ENCODE data around the gene PRAC1. TPM values are rescaled to one million over a fixed set of nuclear protein-coding genes. Genes with fewer than 3 reads are reported as not detected.

PRAC1 gene
- not detected for total RNA-seq
- total RNA-seq (2013): not detected

DNA sequence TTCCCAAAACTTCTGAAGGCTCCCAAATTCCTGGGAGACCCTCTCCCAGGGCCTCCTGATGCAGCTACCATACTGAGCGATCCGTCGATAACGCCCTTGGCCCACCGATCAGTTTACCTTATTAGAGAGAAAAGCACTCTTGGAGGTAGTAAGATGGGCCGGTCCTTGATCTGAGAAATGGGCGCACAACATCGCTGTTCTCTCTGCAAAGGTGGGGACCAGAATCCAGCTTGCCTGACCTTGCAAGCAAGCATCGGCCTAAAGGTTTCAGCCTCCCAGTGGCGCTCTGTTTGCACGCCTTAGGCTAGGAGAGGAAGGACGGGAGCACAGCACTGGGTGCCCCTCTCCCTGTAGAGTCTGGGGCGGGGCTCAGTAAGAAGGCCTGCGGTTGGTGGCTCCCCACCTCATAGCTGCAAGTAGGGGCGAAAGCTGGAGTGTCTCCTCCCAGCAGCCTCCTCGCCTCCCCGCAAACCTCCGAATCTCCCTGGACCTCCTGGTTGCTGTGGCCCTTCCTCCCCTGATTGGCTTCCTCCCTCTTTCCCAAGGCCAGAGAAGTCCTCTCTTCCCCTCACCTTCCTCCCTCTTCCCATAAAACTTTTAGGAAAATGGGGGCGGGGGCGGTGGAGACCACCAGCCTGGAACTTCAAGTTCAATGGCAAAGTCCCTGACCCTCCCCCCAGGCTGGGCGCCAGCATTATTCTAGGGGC lies at the start of gene PRAC1:
Gene PRAC1 (minus strand): TSS at position 318 of the 707 bp plus-strand sequence. CDS start 126 bp downstream, at position 192.
- ATAC-seq (no peak), DNase-seq (no peak)
- TF ChIP-seq, protein P1, sequence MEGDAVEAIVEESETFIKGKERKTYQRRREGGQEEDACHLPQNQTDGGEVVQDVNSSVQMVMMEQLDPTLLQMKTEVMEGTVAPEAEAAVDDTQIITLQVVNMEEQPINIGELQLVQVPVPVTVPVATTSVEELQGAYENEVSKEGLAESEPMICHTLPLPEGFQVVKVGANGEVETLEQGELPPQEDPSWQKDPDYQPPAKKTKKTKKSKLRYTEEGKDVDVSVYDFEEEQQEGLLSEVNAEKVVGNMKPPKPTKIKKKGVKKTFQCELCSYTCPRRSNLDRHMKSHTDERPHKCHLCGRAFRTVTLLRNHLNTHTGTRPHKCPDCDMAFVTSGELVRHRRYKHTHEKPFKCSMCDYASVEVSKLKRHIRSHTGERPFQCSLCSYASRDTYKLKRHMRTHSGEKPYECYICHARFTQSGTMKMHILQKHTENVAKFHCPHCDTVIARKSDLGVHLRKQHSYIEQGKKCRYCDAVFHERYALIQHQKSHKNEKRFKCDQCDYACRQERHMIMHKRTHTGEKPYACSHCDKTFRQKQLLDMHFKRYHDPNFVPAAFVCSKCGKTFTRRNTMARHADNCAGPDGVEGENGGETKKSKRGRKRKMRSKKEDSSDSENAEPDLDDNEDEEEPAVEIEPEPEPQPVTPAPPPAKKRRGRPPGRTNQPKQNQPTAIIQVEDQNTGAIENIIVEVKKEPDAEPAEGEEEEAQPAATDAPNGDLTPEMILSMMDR (IDR thresholded peaks at IDR 0.05): no peak
- H3K9me3 Mint-ChIP-seq: no peaks in the 10 kb centered on the region
- H3K27me3 Mint-ChIP-seq (ENCODE audit: low read depth in 2 of 2): peaks cover 84 to 85% of the 10 kb centered on the region in 2 donors
- intact Hi-C loops (cut with micrococcal nuclease): loop anchor here (5.0 to 10.0 kb wide), 4 partner anchors 35 to 978 kb away; partner anchors contain the start of gene HOXB7
- no peak within 1 kb of the TSS for H3K4me3 ChIP-seq (ENCODE audit: low read length)
- H3K9me3 ChIP-seq (ENCODE audit: control insufficient read depth, insufficient read depth, low read length): peaks cover 3% of the 10 kb centered on the region
- no peak within 1 kb of the TSS for H3K27ac Mint-ChIP-seq
- H3K36me3 ChIP-seq (ENCODE audit: control insufficient read depth, insufficient read depth, low read length): no peaks in the 10 kb centered on the region
- H3K4me1 Mint-ChIP-seq: peaks cover 18 to 52% of the 10 kb centered on the region in 2 donors
- H3K36me3 Mint-ChIP-seq: no peaks in the 10 kb centered on the region
- peak within 1 kb of the TSS; percentile 83 for H3K4me3 Mint-ChIP-seq
- WGBS (ENCODE audit: insufficient coverage): 11% methylated on average over 20 of the region's 21 CpGs
- H3K27me3 ChIP-seq (ENCODE audit: control insufficient read depth, insufficient read depth, low read length): peaks cover 94% of the 10 kb centered on the region
- H3K27ac ChIP-seq (ENCODE audit: low read length): no peak within 1 kb of the TSS
- H3K4me1 ChIP-seq (ENCODE audit: control insufficient read depth, insufficient read depth, low read length): peaks cover 50% of the 10 kb centered on the region

DNA sequence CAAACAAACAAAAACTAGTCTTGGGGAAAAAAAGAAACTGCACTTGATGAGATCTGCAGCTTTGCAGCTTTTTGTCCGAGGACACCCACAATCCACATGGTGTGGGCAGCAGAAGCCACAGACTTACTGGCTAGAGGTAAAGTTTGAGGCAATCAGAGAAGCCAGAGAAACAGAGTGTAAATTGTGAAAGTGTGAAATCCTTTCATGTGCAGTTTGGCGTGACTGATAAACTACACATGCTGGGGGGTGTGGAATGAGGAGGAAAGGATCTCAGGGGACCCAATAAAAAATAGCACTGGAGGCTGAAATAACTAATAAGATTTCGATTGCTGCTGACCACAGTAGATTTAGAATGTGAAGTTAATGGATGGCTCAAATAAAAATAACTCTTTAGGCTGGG lies 48.6 kb upstream of the PRAC1 start:
- Histone ChIP-seq H3K9me3 (ENCODE audit: control insufficient read depth, insufficient read depth, low read length) (no peaks in the 10 kb centered on the region), H3K4me1 (ENCODE audit: control insufficient read depth, insufficient read depth, low read length) (no peaks in the 10 kb centered on the region), H3K4me3 (ENCODE audit: low read length) (no peak overlapping the region), H3K27ac (ENCODE audit: low read length) (no peak overlapping the region), H3K36me3 (ENCODE audit: control insufficient read depth, insufficient read depth, low read length) (no peaks in the 10 kb centered on the region), H3K27me3 (ENCODE audit: control insufficient read depth, insufficient read depth, low read length) (peaks cover 2% of the 10 kb centered on the region)
- H3K4me3 Mint-ChIP-seq: no peak overlapping the region
- H3K27ac Mint-ChIP-seq: no peak overlapping the region
- WGBS (ENCODE audit: insufficient coverage): 26% methylated on average over 3 of the region's 3 CpGs
- DNase-seq (no peak), ATAC-seq (peak in 1 of 3 donors; percentile 38)
- H3K36me3 Mint-ChIP-seq: no peaks in the 10 kb centered on the region
- TF ChIP-seq, protein P1 (IDR thresholded peaks at IDR 0.05): no peak
- intact Hi-C loops (cut with micrococcal nuclease): no loop called here
- H3K27me3 Mint-ChIP-seq (ENCODE audit: low read depth in 2 of 2): peaks cover 12 to 14% of the 10 kb centered on the region in 2 donors
- peaks cover 0 to 4% of the 10 kb centered on the region in 2 donors for H3K4me1 Mint-ChIP-seq
- no peaks in the 10 kb centered on the region for H3K9me3 Mint-ChIP-seq

DNA sequence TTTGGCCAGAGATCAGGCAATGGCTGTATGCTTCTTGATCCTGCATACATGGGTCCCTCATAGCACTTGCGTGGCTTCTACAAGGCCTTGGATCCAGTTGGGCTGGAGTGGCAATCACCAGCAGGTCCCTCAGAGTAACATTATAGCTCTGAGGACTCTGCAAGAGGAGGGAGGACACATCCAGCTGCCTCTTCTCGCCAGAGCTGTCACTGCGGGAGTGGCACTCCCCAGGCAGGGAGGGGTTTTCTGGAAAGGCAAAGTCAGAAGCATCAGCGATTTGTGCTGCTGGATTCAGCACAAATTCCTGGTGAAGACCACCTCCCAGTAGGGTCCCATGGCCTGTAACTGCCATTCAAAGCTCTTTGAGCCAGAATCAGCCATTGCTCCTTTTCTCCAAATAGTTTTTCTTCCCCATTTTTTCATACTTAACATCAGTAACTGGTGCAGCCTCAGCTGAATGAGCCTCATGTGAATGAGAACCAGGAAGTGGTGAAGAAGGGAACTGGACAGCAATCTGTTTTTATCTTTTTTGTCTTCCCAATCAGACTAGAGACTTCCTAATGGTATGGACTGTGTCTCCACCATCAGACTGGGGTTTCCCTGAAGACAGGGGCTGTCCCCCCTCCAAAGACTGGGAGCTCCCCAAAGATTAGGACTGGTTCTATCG lies 46.8 kb upstream of the PRAC1 start:
- DNase-seq (no peak), ATAC-seq (no peak)
- peaks cover 2% of the 10 kb centered on the region for H3K27me3 ChIP-seq (ENCODE audit: control insufficient read depth, insufficient read depth, low read length)
- peaks cover 12 to 14% of the 10 kb centered on the region in 2 donors for H3K27me3 Mint-ChIP-seq (ENCODE audit: low read depth in 2 of 2)
- intact Hi-C loops (cut with micrococcal nuclease): no loop called here
- no peak overlapping the region for H3K27ac ChIP-seq (ENCODE audit: low read length)
- no peaks in the 10 kb centered on the region for H3K9me3 ChIP-seq (ENCODE audit: control insufficient read depth, insufficient read depth, low read length)
- H3K36me3 ChIP-seq (ENCODE audit: control insufficient read depth, insufficient read depth, low read length): no peaks in the 10 kb centered on the region
- H3K9me3 Mint-ChIP-seq: no peaks in the 10 kb centered on the region
- no peak overlapping the region for H3K4me3 Mint-ChIP-seq
- H3K4me1 Mint-ChIP-seq: peaks cover 0 to 4% of the 10 kb centered on the region in 2 donors
- H3K36me3 Mint-ChIP-seq: no peaks in the 10 kb centered on the region
- no peaks in the 10 kb centered on the region for H3K4me1 ChIP-seq (ENCODE audit: control insufficient read depth, insufficient read depth, low read length)
- no peak overlapping the region for H3K27ac Mint-ChIP-seq
- no peak overlapping the region for H3K4me3 ChIP-seq (ENCODE audit: low read length)
- TF ChIP-seq, protein P1 (IDR thresholded peaks at IDR 0.05): no peak
- WGBS (ENCODE audit: insufficient coverage): 92% methylated on average over 5 of the region's 5 CpGs
